AML-193 (cell line): ENCODE results near the gene PTPRD.
"Not testable (repeated sequence)": the region's sequence is repeated elsewhere in the genome, so short reads cannot be mapped to it uniquely, and the experiment has no call there.

Source experiments
- DNase-seq, 2 experiments: peaks; one replicate each; lab custom pipeline; 2025; lab: John Stamatoyannopoulos, UW

PTPRD gene

GRCh38 chr9:10479172-10479571 lies 133.6 kb downstream of the PTPRD start:
- DNase-seq: peak in 1 of 2 experiments; percentile 6

GRCh38 chr9:10449201-10449617 lies 163.6 kb downstream of the PTPRD start:
- DNase-seq: not testable (repeated sequence)

DNA sequence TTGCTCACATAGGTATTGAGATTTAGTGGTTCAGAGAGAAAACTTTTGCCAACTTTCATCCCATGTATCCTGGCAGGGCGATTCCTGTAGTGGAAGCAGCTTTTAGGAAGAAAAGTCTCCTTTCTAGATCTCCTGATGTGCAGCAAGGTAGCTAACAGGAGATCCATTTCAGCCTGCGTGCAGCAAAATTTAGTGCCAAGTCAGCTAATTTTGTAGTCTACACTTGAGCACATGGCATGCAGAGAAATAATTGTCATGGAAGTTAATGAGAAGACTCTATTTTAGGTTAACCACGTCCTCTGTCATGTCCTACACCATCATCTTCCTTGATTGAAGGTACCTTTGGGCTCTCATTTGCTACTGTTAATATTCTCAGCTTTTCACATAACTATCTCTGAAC lies 165.8 kb downstream of the PTPRD start:
- DNase-seq: no peak

DNA sequence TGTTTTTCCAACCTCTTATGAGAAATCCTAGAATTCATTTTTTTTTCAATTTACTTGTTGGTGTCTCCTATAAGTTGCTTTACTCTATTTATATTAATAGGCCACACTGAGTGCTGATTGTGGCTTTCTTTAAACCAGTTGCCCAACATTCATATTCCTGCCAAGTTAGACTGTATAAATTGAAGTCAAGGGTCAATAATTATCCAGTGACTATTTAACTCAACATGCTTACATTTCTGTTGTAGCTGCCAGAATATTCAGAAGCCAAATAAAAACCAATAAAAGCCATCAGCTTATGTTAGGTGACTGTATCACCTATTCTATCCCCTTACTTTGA lies 169.0 kb downstream of the PTPRD start:
- no peak for DNase-seq

GRCh38 chr9:10443181-10443867 lies 169.5 kb downstream of the PTPRD start:
- DNase-seq: no peak

GRCh38 chr9:10438955-10439354 lies 173.8 kb downstream of the PTPRD start:
- no peak for DNase-seq

DNA sequence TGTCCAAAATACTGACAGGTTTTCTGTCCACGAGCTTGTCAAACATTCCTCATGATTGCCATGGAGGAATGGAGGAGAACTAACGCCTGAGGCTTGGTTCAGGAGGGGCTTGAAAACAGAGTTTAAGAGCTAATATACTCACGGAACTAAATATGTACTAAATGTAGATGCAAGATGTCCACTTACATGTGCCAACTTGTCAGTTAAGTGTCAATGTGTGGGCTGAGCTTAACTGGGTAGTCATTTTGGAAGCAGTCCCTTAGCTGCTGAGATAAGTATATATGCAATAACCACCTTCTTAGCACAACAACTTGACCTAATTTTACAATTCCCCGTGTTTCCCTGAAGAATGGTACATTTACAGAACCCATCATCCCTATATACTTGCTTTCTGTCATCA lies 176.0 kb downstream of the PTPRD start:
- DNase-seq: no peak

DNA sequence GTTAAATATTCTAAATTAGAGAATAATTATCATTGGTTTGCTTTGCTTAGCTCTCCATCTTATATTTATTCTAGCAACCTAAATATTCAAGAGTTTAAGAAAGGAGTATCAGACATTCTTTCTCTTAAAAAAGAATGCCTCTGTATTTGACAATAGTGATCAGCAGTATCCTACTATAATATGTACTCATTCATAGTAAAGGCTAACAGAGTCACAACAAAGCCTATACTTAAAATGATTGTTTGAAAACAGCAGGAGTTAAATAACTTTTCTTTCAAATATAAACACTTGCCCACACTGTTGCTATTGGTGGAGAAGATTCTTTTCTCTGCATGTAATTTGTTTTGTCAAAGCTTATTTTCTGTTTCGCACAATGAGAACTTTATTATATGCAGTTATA lies 178.4 kb downstream of the PTPRD start:
- DNase-seq: no peak

DNA sequence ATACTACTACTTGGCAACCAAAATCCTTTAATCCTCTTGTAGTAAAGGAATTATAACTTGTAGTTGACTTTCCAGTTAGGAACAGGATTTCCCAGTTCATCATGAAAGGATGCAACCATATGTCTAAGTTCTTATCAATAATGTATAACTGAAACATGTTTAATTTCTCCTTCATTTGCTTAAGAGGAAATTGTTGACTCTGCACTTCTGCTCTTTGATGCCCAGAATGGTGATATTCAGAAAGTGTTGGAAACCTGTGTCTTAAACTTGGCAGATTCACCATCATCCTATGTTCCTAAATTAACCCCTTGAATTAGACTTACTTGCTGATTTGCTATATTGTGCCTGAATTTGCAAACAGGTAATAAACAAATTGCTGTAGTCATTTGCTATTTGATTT lies 201.5 kb downstream of the PTPRD start:
- no peak for DNase-seq

- DNase-seq: no peak
Measured at GRCh38 chr9:10403283-10403682, 209.5 kb downstream of the PTPRD start.

DNA sequence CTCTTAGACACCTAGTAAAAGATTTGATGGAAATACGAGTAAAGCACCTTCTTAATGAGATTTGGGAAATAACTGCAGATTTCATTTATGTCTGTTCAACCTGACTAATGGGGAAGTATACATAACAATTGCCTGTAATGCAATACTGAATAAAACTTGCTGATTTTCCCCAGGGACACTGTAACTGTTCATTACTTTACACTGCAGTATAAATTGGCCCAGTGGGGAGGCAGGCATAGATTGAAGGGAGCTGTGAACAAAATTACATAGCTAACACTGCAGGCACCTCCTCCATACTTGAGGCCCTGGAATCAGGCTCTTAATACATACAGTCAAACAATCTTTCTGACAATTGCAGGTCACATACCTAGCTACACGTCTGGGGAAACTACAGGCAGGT lies 216.2 kb downstream of the PTPRD start:
- no peak for DNase-seq

GRCh38 chr9:10387282-10387681 lies 225.5 kb downstream of the PTPRD start:
- no peak for DNase-seq

DNA sequence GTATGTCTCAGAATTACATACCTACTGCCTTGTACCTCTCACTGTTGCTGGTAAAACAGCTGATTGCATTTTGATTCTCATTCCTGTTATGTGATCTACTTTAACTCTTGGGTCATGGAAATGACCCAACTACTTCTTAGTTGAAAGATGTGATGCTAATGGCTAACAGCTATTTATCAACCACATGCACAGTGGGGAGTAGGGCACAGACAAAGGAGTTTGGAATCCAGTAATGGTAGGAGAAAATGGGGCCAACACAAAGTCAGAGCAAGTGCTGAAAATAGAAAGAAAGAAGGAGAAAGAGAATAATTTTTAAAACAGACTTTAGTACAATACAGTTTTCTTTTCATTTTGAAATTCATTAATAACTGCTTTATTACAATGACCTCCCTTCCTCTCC lies 241.0 kb downstream of the PTPRD start:
- DNase-seq: no peak

DNA sequence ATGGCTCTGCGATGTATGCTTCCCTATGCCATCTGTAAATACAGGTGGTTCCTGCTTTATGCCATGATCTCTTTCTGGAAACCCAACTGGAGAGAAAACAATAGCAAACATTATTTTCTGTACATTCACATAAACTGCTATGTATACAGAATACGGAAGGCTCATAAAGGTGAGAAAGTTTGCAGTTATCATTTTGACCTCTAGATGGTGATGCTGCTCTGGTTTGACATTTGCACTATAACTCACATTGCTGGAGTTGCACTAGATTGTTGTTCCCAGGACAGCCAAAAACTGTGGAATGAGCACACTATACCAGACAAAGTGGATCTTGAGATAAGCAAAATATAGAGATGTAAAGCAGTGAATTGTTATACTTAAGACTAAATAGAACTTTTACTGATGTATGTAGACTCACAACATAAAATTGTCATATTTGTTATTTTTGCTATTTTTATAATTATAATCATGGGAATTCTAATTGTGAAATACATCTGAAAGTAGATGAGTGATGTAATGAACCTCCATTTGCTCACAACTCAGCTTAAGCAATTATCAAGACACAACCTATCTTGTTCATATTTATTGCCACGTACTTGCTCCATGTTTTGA lies 246.5 kb downstream of the PTPRD start:
- peak; percentile 23 to 32 for DNase-seq

DNA sequence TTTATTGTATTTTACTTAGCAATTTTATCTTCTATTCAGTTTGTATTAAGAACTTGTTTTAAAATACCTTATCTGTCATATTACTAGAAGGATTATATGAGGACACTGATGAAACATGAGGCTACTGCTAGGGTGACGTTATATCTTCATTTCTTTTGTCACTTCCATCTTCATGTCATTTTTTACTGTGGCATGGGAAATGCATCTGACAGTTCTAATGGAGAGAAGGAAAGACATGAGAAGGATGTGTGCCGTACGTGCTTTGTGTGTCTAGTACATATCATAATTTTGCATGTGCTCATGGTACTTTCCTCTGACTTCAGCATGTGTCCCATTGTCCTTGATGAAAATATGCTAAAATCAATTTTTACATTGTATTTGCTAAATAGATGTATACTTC lies 258.2 kb downstream of the PTPRD start:
- no peak for DNase-seq

- DNase-seq: not testable (repeated sequence)
Measured at GRCh38 chr9:10345621-10346020, 267.2 kb downstream of the PTPRD start.

DNA sequence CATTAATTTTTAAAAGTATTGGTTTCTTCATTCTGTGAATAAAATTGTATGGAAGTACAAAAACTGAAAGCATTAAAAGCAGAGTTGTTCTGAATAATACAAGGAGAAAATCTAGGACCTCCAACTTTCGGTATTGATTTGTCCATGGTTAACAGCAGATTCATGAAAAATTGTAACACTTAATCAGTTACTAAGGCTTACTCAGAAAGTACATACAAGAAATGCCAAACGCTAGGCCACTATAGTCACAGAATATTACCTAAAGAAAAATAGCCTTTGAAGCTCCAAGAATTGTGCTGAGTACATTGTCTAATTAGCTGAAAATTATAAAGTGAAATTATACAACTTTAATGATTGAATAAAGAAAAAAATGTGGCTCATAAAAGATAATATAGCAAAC lies 271.7 kb downstream of the PTPRD start:
- DNase-seq: no peak

- DNase-seq: no peak
Measured at GRCh38 chr9:10339152-10339551, 273.6 kb downstream of the PTPRD start.

DNA sequence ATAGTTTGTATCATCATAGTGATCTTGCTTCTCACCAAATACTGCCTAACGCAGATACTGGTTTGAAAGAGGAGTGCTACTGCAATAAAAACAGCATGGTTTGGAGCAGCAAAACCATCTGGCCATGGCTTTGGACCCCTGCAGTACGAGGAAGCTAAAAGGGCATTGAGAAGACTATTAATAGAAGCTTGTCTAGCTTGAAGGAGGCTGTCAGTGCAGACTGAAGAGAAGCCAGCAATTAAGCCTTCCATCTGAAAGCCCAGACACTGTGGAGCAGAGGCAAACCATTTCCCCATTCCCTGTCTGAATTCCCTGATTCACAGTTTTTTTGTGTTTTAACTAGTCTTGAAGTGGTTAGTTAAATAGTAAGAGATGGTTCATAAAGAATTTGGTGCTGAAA lies 281.6 kb downstream of the PTPRD start:
- no peak for DNase-seq

DNA sequence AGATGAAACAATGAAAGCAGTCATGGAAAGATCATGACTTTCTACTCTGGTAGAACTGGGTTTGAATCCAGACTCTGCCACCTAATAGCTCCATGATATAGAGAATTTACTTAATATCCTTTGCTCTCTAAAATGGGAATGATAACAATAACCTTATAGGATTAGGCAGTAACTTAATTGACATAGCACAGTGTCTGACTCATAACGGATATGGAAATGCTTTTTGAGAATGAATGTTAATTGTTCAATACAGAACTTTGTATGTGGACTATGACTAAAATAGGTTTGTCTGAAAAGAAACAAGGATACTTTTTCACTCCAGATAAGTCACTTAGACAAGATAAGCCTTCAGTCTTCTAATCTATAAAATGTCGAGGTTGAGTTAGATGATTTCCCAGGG lies 330.7 kb downstream of the PTPRD start:
- no peak for DNase-seq

DNA sequence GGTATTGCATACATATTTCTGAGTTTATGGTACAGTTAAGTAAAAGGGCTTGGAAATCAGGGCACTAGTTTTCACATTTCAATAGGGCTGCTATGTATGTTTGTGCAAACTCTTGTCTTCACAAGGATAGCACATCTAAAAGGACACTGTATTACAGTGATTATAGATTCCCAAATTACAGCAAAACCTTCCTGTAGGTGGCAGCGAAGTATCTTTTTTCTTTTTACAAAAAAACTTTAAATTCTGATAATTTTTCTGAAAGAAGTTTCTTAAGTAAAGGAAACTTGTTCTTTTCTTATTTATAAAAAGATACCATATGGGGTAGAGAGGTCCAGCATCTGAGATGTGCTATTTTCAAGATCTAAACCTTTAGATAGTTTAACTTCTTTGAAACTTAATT lies 337.8 kb downstream of the PTPRD start:
- DNase-seq: no peak

- no peak for DNase-seq
Measured at GRCh38 chr9:10274175-10274574, 338.6 kb downstream of the PTPRD start.

DNA sequence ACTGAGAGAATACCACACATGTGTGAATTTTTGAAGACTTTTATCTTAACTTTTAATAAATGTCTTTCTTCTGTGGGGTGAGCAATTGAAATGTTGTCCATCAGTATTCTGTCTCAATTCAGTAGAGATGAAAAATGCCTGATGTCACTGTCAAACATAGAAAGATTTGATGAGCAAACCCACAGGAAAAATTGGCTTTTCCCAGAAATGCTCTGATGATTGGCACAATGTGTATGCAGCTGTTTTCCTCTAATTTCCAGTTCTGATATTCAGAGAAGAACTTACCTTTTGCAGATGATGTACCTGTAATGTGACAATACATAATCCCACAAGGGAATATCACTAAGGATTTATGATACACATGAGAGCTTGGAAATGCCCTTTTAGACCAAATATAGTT lies 340.0 kb downstream of the PTPRD start:
- no peak for DNase-seq
